ENCODE data around the gene OTX1.
"Not testable (repeated sequence)": the region's sequence is repeated elsewhere in the genome, so short reads cannot be mapped to it uniquely, and the experiment has no call there.

OTX1 gene

GRCh38 chr2:63050334-63051041 is at the start of gene OTX1:
OTX1 (plus strand) TSS chr2:63050830; CDS start chr2:63052991, 2,161 bp downstream.
- DNase-seq (ENCODE audit: low read depth), result no peak

GRCh38 chr2:63001576-63001975 is 49.1 kb upstream of the OTX1 start:
- DNase-seq (ENCODE audit: low read depth), result no peak

DNA sequence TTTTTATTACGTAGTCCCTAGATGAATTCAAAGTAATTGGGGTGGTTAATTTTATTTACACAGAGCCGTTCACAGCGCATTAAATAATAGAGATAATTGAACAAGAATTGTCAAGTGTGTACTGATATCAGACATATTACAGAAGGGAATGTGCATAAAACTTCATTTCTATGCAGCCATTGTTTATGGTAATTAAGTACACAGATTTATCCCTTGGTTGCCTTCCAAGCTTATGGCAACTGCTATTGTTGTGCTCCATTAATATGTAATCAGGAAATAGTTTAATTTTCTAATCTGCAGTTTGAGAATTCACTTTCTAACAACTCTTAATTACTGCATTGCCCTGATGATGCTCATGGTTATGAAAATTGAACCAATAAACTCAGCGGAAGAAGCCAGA is 47.3 kb upstream of the OTX1 start:
- no peak for DNase-seq (ENCODE audit: low read depth)

DNA sequence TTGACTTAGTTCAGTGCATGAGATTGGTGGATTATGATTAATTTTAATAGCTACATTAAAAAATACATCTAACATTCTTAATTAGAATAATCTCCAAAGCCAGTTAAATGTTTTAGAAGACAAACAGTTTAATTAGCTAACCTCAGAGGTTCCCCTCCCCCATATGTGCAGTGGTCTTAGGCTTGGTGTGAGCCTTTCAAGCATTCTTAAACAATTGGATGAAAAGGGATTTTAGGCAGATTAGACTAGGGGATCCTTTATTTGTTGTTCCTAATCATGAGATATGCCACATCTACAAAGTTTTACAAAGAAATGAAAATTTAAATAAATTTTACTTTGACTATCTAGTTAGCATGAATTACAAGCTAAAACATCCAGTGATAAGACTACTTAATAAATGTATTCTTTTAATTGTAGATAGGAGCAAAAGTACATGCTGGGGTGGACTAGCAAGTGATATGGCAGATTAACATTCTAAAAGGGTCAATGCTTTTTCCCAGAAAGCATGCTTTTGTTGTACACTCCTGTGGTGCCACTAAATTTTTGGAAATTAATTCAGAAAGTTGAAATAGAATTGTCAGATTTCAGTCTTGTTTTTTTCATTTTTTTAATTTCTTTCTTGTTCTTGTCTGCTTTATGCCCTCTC is 42.7 kb upstream of the OTX1 start:
- no peak for DNase-seq (ENCODE audit: low read depth)

GRCh38 chr2:63008838-63009237 is 41.8 kb upstream of the OTX1 start:
- DNase-seq (ENCODE audit: low read depth), result no peak

GRCh38 chr2:63009490-63009889 is 41.1 kb upstream of the OTX1 start:
- no peak for DNase-seq (ENCODE audit: low read depth)

DNA sequence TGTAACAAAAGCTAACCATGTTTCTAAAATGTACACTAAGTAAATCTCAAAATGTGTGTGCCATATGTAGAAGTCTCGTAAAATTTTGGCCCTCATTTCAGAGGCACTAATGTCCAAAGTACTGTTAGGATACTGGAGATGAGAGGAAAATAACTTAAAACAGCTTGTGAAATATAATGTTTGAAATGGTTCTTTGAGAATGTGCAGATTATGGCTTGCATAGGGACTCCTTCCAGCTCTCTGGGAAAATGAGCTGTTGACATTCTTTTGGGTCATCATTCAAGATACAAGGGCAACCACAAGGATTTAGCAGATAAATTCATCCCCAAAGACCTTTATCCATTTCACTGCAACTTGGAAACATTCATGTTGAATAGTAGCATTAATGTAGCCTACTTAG is 38.1 kb upstream of the OTX1 start:
- no peak for DNase-seq (ENCODE audit: low read depth)

DNA sequence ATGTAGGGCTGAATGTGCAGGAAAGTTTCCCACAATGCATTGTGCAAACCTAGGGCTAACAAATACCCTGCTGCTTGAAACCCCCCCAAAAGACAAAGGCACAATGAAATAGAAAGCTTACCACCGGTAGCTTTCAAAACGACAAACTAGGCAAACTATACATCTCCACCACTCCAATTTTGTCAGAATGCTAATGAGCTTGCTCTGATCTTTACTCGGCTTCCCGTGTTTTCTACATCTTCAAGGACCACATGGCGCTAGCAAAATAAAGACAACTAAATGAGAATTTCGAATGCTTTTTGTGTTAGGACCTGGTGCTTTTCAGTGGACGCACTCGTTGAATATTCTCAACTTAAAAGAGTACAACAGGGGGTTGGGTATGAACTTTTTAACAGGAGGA is 37.2 kb upstream of the OTX1 start:
- DNase-seq (ENCODE audit: low read depth), result no peak

DNA sequence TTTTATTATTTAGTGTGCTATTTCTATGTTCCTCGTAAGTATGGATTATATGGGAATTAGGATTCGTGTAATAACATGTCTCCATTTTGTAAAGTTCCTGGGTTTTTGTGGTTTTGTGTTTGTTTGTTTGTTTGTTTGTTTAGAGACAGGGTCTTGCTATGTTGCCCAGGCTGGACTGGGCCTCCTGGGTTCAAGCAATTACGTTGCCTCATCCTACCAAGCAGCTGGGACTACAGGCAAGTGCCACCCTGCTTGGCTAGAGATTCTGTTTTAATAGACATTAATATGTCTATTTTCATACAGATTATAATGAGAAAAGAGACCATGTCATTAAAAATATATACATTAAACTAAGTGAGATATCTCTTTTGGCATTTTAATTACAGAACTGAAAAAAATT is 35.2 kb upstream of the OTX1 start:
- DNase-seq (ENCODE audit: low read depth), result no peak

- no peak for DNase-seq (ENCODE audit: low read depth)
Measured at GRCh38 chr2:63018439-63018838, 32.2 kb upstream of the OTX1 start.

DNA sequence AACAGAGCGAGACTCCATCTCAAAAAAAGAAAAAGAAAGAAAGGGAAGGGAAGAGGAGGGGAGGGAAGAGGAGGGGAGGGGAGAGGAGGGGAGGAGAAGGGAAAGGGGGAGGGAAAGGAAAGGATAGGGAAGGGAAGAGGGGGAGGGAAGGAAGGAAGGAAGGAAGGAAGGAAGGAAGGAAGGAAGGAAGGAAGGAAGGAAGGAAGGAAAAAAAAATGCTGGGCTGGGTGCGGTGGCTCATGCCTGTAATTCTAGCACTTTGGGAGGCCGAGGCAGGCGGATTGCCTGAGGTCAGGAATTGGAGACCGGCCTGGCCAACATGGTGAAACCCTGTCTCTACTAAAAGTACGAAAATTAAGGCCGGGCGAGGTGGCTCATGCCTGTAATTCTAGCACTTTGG is 30.9 kb upstream of the OTX1 start:
- DNase-seq (ENCODE audit: low read depth), result not testable (repeated sequence)

DNA sequence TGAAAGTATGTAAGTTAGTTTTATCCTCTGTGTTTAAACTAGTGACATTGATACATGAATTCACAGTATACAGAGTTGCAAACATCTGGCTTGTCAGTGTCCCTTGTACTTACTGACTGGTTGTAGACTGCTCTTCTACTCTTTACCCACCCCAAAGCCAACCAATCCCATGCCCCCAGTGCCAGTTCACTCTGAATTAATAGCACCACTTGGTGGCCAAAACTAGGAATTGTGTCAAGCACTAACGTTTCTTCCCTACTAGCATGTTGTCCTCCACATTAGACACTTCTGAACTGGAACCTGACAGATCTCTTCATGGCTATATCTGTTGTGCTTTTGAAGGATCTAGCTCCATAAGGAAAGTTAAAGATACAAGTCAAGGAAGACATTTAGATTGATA is 27.2 kb upstream of the OTX1 start:
- no peak for DNase-seq (ENCODE audit: low read depth)

GRCh38 chr2:63027220-63027619 is 23.4 kb upstream of the OTX1 start:
- DNase-seq (ENCODE audit: low read depth), result no peak

DNA sequence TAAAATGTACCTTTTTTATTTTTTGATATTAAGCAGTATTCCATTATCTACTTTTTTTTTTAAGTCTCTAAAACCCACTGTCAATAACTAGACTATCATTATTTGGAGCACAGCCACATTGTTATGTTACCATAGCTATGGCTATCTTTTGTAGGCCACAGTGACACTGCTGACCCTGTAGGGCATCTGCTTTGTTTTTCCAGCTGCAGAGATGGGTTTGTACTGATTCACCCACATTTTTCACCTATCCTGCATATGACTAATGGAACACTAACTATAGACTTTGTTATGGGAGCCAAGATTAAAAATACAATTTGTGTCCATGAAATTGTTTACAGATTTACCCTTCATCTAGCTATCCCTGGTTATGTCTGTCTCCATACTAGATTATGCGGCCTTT is 21.6 kb upstream of the OTX1 start:
- no peak for DNase-seq (ENCODE audit: low read depth)

DNA sequence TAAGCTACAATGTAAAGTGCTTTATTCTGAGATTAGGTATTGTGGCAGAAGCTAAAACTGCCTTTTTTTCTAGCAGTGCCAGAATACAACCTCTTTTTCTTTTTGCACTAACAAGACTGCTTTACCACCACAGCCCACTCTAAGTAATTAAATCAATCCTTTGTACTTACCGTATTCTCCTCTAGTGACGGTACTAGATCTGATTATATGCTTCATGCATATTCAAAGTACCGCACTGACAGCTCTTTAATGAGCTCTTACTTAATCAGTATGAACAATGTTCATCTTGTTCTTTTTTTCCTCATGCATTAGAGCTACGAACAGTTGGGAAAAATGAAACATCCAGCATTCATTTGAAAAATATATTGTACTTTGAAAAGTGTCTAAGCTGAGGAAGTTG is 16.1 kb upstream of the OTX1 start:
- DNase-seq (ENCODE audit: low read depth), result no peak

- no peak for DNase-seq (ENCODE audit: low read depth)
Measured at GRCh38 chr2:63035169-63035568, 15.5 kb upstream of the OTX1 start.

- no peak for DNase-seq (ENCODE audit: low read depth)
Measured at GRCh38 chr2:63035660-63036059, 15.0 kb upstream of the OTX1 start.

GRCh38 chr2:63038034-63038433 is 12.6 kb upstream of the OTX1 start:
- no peak for DNase-seq (ENCODE audit: low read depth)

- no peak for DNase-seq (ENCODE audit: low read depth)
Measured at GRCh38 chr2:63040586-63040985, 10.0 kb upstream of the OTX1 start.

DNA sequence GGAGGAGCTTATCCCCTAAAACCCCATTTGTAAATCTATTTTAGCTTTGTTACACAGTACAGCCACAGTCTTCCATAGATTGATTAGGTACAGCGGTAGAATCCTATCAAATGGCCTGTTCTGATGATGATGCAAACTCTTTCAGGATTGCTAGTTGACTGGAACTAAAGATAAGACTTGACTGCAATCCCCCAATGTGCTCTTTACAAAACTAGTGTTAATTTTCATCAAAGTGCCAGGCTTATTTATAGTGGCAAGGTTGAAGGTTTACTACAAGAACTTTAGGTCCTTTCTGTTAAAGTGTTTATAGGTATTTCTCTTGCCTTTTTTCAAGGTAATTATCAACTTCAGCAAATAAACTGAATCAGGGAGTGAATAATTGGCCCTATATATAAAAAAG is 9.0 kb upstream of the OTX1 start:
- DNase-seq (ENCODE audit: low read depth), result no peak

DNA sequence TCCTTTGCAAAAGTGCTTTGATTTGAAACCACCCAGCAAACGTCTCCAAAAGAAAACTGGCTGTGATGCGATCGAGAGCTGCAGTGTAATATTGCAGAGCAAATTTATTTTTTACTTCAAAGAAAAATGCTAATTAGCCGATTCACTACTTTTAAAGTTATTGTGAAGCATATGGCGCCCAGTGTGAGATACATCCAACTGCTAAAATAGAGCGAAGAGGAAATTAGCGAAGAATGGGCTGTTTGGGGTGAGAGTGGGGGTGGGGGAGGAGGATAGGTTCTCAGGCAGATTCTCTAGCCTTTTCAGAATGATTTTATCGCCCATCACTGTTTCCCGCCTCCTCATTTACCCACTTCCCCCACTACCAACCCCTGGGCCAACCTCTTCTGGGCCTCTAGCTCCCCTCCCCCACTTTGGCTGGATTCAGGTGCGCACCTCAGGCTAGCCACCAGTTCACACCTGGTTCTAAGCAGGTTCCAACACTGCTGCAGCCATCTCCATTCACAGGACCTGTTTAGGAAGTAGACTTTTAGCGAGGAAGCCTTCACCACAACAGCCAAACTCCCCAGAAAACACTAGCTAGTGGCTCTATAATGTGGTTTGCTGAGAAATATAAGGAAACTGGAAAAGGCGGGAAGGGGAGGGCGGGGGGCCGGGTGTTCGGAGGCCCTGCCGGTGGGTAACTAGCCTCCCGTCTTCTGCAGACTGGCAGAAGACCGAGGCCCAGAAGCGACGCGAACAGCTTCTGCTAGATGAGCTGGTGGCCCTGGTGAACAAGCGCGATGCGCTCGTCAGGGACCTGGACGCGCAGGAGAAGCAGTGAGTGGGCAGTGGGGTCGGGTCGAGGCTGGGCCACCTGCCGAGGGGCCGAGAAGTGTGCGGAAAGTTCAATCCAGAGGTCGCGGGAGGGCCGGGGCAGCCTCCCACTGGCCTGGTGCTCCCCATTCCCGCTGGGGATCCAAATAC is 6.0 kb upstream of the OTX1 start:
- DNase-seq (ENCODE audit: low read depth), result no peak

DNA sequence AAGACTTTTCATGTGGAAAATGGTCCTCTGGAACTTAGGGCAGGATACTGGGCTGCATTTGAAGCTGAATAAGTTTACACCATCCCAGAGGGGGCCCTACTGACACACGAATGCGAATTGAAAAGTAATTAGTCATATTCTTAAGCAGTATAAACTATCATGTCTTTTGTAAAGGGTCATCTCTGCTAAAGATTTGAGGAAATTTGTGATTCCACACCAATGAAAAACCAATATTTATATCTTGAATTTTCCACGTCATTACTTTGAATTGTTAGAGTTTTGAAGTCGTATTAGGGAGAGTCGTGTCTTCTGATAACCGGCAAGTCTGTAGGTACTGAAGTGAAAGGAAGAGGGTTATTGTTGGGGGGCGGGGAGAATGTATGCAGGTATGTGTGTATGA is 4.1 kb upstream of the OTX1 start:
- DNase-seq (ENCODE audit: low read depth), result no peak

- no peak for DNase-seq (ENCODE audit: low read depth)
Measured at GRCh38 chr2:63046961-63047320, 3.7 kb upstream of the OTX1 start.

All from stimulated activated CD8-positive, alpha-beta memory T cell treated with anti-CD3 and anti-CD28 coated beads, Interleukin-7, amount 100 ng/mL, for 24 hours (primary cell).